DMS53 treated with DMSO at 0.1 percent for 48 hours (cell line): ENCODE results near the gene XRN2.
"Not testable (repeated sequence)": the region's sequence is repeated elsewhere in the genome, so short reads cannot be mapped to it uniquely, and the experiment has no call there.

Experiments
- DNase-seq: peaks from one replicate; lab custom pipeline; 2025; ENCODE audit not compliant: unreplicated experiment; lab: John Stamatoyannopoulos, UW

The XRN2 gene

GRCh38 chr20:21386111-21386510 lies 83.0 kb downstream of the XRN2 start:
- DNase-seq, result no peak

- DNase-seq, result no peak
Observed at GRCh38 chr20:21387528-21387927, 84.4 kb downstream of the XRN2 start.

GRCh38 chr20:21388566-21388965 lies 85.4 kb downstream of the XRN2 start:
- no peak for DNase-seq

- no peak for DNase-seq
Observed at GRCh38 chr20:21389368-21389767, 86.2 kb downstream of the XRN2 start.

- no peak for DNase-seq
Observed at GRCh38 chr20:21390768-21391167, 87.6 kb downstream of the XRN2 start.

GRCh38 chr20:21391185-21391971 lies 88.2 kb downstream of the XRN2 start:
- no peak for DNase-seq

GRCh38 chr20:21391972-21392352 lies 88.8 kb downstream of the XRN2 start:
- DNase-seq, result no peak

GRCh38 chr20:21393166-21393565 lies 90.0 kb downstream of the XRN2 start:
- no peak for DNase-seq

- no peak for DNase-seq
Observed at GRCh38 chr20:21393816-21394519, 90.8 kb downstream of the XRN2 start.

- no peak for DNase-seq
Observed at GRCh38 chr20:21394551-21394950, 91.4 kb downstream of the XRN2 start.

GRCh38 chr20:21395051-21395665 lies 92.0 kb downstream of the XRN2 start:
- DNase-seq, result no peak

- DNase-seq, result no peak
Observed at GRCh38 chr20:21395666-21396598, 92.8 kb downstream of the XRN2 start.

GRCh38 chr20:21396599-21397340 lies 93.6 kb downstream of the XRN2 start:
- no peak for DNase-seq

- DNase-seq, result no peak
Observed at GRCh38 chr20:21397341-21398108, 94.4 kb downstream of the XRN2 start, which contains the start of gene NKX2-4. Gene NKX2-4, minus strand, starts transcription at chr20:21397526. Its CDS starts 127 bp downstream, at chr20:21397399.

GRCh38 chr20:21398109-21399004 lies 95.2 kb downstream of the XRN2 start:
- DNase-seq, result no peak

- DNase-seq, result no peak
Observed at GRCh38 chr20:21399005-21399475, 95.9 kb downstream of the XRN2 start.

- no peak for DNase-seq
Observed at GRCh38 chr20:21411725-21412124, 108.6 kb downstream of the XRN2 start.

GRCh38 chr20:21413996-21414395 lies 110.9 kb downstream of the XRN2 start:
- not testable (repeated sequence) for DNase-seq
